ENCODE measurements around the gene STATH.
"Not testable (repeated sequence)": the region's sequence is repeated elsewhere in the genome, so short reads cannot be mapped to it uniquely, and the experiment has no call there.

The STATH gene

DNA sequence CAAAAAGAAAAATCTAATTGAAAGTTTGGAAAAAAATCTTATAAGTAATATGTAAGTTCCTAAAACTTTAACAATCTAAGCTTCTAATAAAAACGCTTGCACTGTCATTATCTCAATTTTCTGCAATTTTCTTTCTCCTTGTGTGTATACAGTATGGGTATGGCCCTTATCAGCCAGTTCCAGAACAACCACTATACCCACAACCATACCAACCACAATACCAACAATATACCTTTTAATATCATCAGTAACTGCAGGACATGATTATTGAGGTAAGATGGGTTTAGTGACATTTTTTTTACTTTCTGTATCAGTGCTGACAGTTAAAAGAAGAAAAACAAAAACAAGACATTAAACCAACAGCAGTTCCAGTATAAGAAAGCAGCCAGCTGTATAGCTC lies 4.9 kb downstream of the STATH start:
- no peak overlapping the region for H3K9ac ChIP-seq (ENCODE audit: low read length)
- H3K36me3 ChIP-seq (ENCODE audit: control insufficient read depth, low read depth, low read length), result no peaks in the 10 kb centered on the region
- H3K4me1 ChIP-seq (ENCODE audit: control insufficient read depth, low read depth, low read length), result no peaks in the 10 kb centered on the region
- H3K4me3 ChIP-seq (ENCODE audit: low read length), result no peak overlapping the region
- H3K27me3 ChIP-seq (ENCODE audit: control insufficient read depth, insufficient read depth, low read length), result no peaks in the 10 kb centered on the region
- H3K27ac ChIP-seq (ENCODE audit: low read length), result no peak overlapping the region
- no peaks in the 10 kb centered on the region for H3K9me3 ChIP-seq (ENCODE audit: control insufficient read depth, low read depth, low read length)

- peaks cover 3% of the 10 kb centered on the region for H3K4me1 ChIP-seq (ENCODE audit: control insufficient read depth, low read depth, low read length)
- no peaks in the 10 kb centered on the region for H3K27me3 ChIP-seq (ENCODE audit: control insufficient read depth, insufficient read depth, low read length)
- H3K4me3 ChIP-seq (ENCODE audit: low read length), result no peak overlapping the region
- H3K9ac ChIP-seq (ENCODE audit: low read length), result no peak overlapping the region
- no peaks in the 10 kb centered on the region for H3K36me3 ChIP-seq (ENCODE audit: control insufficient read depth, low read depth, low read length)
- no peaks in the 10 kb centered on the region for H3K9me3 ChIP-seq (ENCODE audit: control insufficient read depth, low read depth, low read length)
- H3K27ac ChIP-seq (ENCODE audit: low read length), result no peak overlapping the region
Measured at GRCh38 chr4:70002507-70002906, 6.7 kb downstream of the STATH start.

DNA sequence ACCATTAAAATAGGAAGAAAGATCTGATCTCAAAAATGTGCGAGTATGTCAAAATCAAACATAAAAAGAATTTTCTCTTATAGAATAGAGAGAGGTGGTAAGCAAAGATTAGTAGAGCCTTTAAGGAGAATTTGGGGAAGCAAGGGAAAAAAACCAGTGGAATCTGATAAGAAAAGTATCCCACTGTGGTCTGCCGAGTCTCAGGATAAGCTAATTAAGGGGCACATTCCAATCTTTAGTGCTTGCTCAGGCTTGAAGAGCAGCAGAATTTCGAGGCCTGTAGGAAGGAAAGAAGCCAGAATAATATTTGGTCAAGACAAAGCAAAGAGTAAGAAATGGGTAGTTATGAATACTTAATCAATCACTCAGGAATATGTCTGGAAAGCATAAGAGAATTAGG lies 13.0 kb downstream of the STATH start:
- Histone ChIP-seq H3K4me1 (ENCODE audit: control insufficient read depth, low read depth, low read length) (peaks cover 3% of the 10 kb centered on the region), H3K27me3 (ENCODE audit: control insufficient read depth, insufficient read depth, low read length) (no peaks in the 10 kb centered on the region), H3K4me3 (ENCODE audit: low read length) (no peak overlapping the region), H3K36me3 (ENCODE audit: control insufficient read depth, low read depth, low read length) (no peaks in the 10 kb centered on the region), H3K9me3 (ENCODE audit: control insufficient read depth, low read depth, low read length) (no peaks in the 10 kb centered on the region), H3K9ac (ENCODE audit: low read length) (no peak overlapping the region), H3K27ac (ENCODE audit: low read length) (no peak overlapping the region)

DNA sequence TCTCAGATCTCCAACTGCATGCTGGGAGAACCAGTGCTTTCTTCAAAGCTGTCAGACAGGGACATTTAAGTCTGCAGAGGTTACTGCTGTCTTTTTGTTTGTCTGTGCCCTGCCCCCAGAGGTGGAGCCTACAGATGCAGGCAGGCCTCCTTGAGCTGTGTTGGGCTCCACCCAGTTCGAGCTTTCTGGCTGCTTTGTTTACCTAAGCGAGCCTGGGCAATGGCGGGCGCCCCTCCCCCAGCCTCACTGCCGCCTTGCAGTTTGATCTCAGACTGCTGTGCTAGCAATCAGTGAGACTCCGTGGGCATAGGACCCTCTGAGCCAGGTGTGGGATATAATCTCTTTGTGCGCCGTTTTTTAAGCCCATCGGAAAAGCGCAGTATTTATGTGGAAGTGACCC lies 23.2 kb downstream of the STATH start:
- not testable (repeated sequence) for H3K9ac ChIP-seq (ENCODE audit: low read length); H3K27ac ChIP-seq (ENCODE audit: low read length); H3K4me3 ChIP-seq (ENCODE audit: low read length); H3K36me3 ChIP-seq (ENCODE audit: control insufficient read depth, low read depth, low read length); H3K27me3 ChIP-seq (ENCODE audit: control insufficient read depth, insufficient read depth, low read length); H3K9me3 ChIP-seq (ENCODE audit: control insufficient read depth, low read depth, low read length); H3K4me1 ChIP-seq (ENCODE audit: control insufficient read depth, low read depth, low read length)

- no peak overlapping the region for H3K27ac ChIP-seq (ENCODE audit: low read length)
- H3K4me3 ChIP-seq (ENCODE audit: low read length), result no peak overlapping the region
- no peaks in the 10 kb centered on the region for H3K4me1 ChIP-seq (ENCODE audit: control insufficient read depth, low read depth, low read length)
- H3K9me3 ChIP-seq (ENCODE audit: control insufficient read depth, low read depth, low read length), result no peaks in the 10 kb centered on the region
- no peaks in the 10 kb centered on the region for H3K36me3 ChIP-seq (ENCODE audit: control insufficient read depth, low read depth, low read length)
- no peaks in the 10 kb centered on the region for H3K27me3 ChIP-seq (ENCODE audit: control insufficient read depth, insufficient read depth, low read length)
- no peak overlapping the region for H3K9ac ChIP-seq (ENCODE audit: low read length)
Measured at GRCh38 chr4:70023218-70023617, 27.5 kb downstream of the STATH start.

DNA sequence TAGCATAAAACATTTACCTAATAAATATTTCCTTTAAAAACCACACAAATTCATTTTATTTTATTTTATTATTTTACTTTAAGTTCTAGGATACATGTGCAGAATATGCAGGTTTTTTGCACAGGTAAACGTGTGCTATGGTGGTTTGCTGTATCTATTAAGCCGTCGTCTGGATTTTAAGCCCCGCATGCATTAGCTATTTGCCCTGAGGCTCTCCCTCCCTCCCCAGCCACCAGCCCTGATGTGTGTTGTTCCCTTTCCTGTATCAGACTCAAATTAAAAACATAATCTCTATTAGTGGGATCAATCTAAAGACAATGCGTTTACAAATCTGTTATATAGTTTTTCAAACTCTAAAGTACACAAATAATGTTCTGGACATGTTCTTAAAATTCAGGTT lies 31.2 kb downstream of the STATH start:
- no peaks in the 10 kb centered on the region for H3K4me1 ChIP-seq (ENCODE audit: control insufficient read depth, low read depth, low read length)

DNA sequence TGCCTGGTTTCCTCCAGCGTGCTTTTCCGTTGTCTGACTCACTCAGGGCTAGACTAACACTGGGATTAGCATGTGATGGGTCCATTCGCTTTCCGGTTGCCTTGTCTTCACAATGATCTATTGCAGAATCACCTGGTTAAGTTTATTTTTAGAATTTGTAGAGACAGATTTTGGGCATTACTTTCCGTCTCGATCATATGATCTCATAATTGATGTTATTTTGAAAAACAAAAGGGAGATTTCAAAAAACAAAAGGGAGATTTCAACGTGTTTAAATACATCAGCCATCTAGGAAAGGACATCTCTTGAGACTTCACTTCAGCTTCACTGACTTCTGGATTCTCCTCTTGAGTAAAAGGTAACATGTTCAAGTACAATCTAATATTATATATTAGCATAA lies 32.4 kb downstream of the STATH start, which contains the start of gene HTN3:
Gene HTN3 (plus strand): TSS at position 301 of the 400 bp plus-strand sequence. CDS start 2,282 bp downstream, outside the sequence.
- H3K4me1 ChIP-seq (ENCODE audit: control insufficient read depth, low read depth, low read length); H3K9ac ChIP-seq (ENCODE audit: low read length); H3K36me3 ChIP-seq (ENCODE audit: control insufficient read depth, low read depth, low read length); H3K9me3 ChIP-seq (ENCODE audit: control insufficient read depth, low read depth, low read length); H3K27ac ChIP-seq (ENCODE audit: low read length); H3K4me3 ChIP-seq (ENCODE audit: low read length); H3K27me3 ChIP-seq (ENCODE audit: control insufficient read depth, insufficient read depth, low read length): not testable (repeated sequence)

More for the DNA sequence above, 31.2 kb downstream of the STATH start:
- Histone ChIP-seq H3K4me3 (ENCODE audit: low read length) (no peak overlapping the region), H3K27ac (ENCODE audit: low read length) (no peak overlapping the region), H3K27me3 (ENCODE audit: control insufficient read depth, insufficient read depth, low read length) (no peaks in the 10 kb centered on the region), H3K9ac (ENCODE audit: low read length) (no peak overlapping the region), H3K36me3 (ENCODE audit: control insufficient read depth, low read depth, low read length) (no peaks in the 10 kb centered on the region), H3K9me3 (ENCODE audit: control insufficient read depth, low read depth, low read length) (no peaks in the 10 kb centered on the region)

DNA sequence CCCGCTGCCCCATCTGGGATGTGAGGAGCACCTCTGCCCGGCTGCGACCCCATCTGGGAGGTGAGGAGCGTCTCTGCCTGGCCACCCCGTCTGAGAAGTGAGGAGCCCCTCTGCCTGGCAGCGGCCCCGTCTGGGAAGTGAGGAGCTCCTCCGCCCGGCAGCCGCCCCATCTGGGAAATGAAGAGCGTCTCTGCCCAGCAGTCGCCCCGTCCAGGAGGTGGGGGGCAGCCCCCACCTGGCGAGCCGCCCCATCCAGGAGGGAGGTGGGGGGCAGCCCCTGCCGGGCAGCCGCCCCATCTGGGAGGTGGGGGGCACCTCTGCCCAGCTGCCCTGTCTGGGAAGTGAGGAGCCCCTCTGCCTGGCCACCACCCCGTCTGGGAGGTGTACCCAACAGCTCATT lies 41.8 kb downstream of the STATH start:
- H3K27ac ChIP-seq (ENCODE audit: low read length); H3K9me3 ChIP-seq (ENCODE audit: control insufficient read depth, low read depth, low read length): not testable (repeated sequence)

GRCh38 chr4:70039928-70040327 lies 44.2 kb downstream of the STATH start:
- H3K4me3 ChIP-seq (ENCODE audit: low read length); H3K9ac ChIP-seq (ENCODE audit: low read length); H3K4me1 ChIP-seq (ENCODE audit: control insufficient read depth, low read depth, low read length); H3K27ac ChIP-seq (ENCODE audit: low read length); H3K27me3 ChIP-seq (ENCODE audit: control insufficient read depth, insufficient read depth, low read length); H3K9me3 ChIP-seq (ENCODE audit: control insufficient read depth, low read depth, low read length); H3K36me3 ChIP-seq (ENCODE audit: control insufficient read depth, low read depth, low read length): not testable (repeated sequence)

More for the DNA sequence above, 41.8 kb downstream of the STATH start:
- H3K36me3 ChIP-seq (ENCODE audit: control insufficient read depth, low read depth, low read length); H3K27me3 ChIP-seq (ENCODE audit: control insufficient read depth, insufficient read depth, low read length); H3K9ac ChIP-seq (ENCODE audit: low read length); H3K4me1 ChIP-seq (ENCODE audit: control insufficient read depth, low read depth, low read length); H3K4me3 ChIP-seq (ENCODE audit: low read length): not testable (repeated sequence)

GRCh38 chr4:70041652-70042286 lies 46.0 kb downstream of the STATH start:
- no peak overlapping the region for H3K9ac ChIP-seq (ENCODE audit: low read length)
- H3K4me3 ChIP-seq (ENCODE audit: low read length), result no peak overlapping the region
- H3K9me3 ChIP-seq (ENCODE audit: control insufficient read depth, low read depth, low read length), result no peaks in the 10 kb centered on the region
- H3K27me3 ChIP-seq (ENCODE audit: control insufficient read depth, insufficient read depth, low read length), result no peaks in the 10 kb centered on the region
- no peak overlapping the region for H3K27ac ChIP-seq (ENCODE audit: low read length)
- H3K36me3 ChIP-seq (ENCODE audit: control insufficient read depth, low read depth, low read length), result no peaks in the 10 kb centered on the region
- H3K4me1 ChIP-seq (ENCODE audit: control insufficient read depth, low read depth, low read length), result no peaks in the 10 kb centered on the region

DNA sequence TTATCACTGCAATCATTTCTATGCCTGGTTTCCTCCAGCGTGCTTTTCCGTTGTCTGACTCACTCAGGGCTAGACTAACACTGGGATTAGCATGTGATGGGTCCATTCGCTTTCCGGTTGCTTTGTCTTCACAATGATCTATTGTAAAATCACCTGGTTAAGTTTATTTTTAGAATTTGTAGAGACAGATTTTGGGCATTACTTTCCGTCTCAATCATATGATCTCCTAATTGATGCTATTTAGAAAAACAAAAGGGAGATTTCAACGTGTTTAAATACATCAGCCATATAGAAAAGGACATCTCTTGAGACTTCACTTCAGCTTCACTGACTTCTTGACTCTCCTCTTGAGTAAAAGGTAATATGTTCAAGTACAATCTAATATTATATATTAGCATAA lies 54.4 kb downstream of the STATH start, which contains the start of gene HTN1:
Gene HTN1 (plus strand): TSS at position 301 of the 400 bp plus-strand sequence. CDS start 2,639 bp downstream, outside the sequence.
- not testable (repeated sequence) for H3K9ac ChIP-seq (ENCODE audit: low read length); H3K27me3 ChIP-seq (ENCODE audit: control insufficient read depth, insufficient read depth, low read length); H3K4me1 ChIP-seq (ENCODE audit: control insufficient read depth, low read depth, low read length); H3K36me3 ChIP-seq (ENCODE audit: control insufficient read depth, low read depth, low read length); H3K4me3 ChIP-seq (ENCODE audit: low read length); H3K27ac ChIP-seq (ENCODE audit: low read length); H3K9me3 ChIP-seq (ENCODE audit: control insufficient read depth, low read depth, low read length)
